Heart left ventricle (tissue), 13 donors: ENCODE measurements around the gene H2BW1.

ENCODE experiments used
- CTCF ChIP-seq, 12 donors: fragments of 200-600 bp; sonication (generic) in 4 of 12; IDR thresholded peaks; one replicate each; pipeline versions ENCODE4 v1.5.0 to v1.8.0; 2018 to 2022; ENCODE audit warnings: antibody characterized with exemption in 12 of 12, mild to moderate bottlenecking in 5 of 12
- POLR2A ChIP-seq, 2 donors: fragments of 450-650 bp; IDR thresholded peaks; one replicate each; pipeline ENCODE4 v1.6.1; 2017; ENCODE audit warnings: antibody characterized with exemption in 2 of 2, mild to moderate bottlenecking in 2 of 2, moderate library complexity in 2 of 2
- donor health status: ischemic (EF 13 %, LVEDD 7.1; RV severe dilation, severe dysfunction).
- donor health status: DM: no; HTN: yes; CAD: no.
- donor health status: DM: no; HTN: no; CAD: no.
- donor health status: ischemic (EF 25% LVEDD 6.9; RV normal size, moderate dysfunction).
- donor health status: ischemic (EF 25% LVEDD 5.7; RV mildly dilated, moderate dysfunction).
- donor health status: ischemic (EF 35%, LVEDD 5.7; RV mildly dilated, moderate dysfunction).
- donor health status: nonischemic (EF 11% LVEDD 7.7; RV severe dilation, severe dysfunction).
- donor health status: DM: yes; HTN: yes; CAD: no.
- donor health status: PGD.
- donor health status: ischemic (EF 29% LVEDD 5.4; RV normal size, mild dysfunction).
- donor health status: nonischemic (EF 23%, LVEDD 6.1; RV moderate dilation, normal function).

DNA sequence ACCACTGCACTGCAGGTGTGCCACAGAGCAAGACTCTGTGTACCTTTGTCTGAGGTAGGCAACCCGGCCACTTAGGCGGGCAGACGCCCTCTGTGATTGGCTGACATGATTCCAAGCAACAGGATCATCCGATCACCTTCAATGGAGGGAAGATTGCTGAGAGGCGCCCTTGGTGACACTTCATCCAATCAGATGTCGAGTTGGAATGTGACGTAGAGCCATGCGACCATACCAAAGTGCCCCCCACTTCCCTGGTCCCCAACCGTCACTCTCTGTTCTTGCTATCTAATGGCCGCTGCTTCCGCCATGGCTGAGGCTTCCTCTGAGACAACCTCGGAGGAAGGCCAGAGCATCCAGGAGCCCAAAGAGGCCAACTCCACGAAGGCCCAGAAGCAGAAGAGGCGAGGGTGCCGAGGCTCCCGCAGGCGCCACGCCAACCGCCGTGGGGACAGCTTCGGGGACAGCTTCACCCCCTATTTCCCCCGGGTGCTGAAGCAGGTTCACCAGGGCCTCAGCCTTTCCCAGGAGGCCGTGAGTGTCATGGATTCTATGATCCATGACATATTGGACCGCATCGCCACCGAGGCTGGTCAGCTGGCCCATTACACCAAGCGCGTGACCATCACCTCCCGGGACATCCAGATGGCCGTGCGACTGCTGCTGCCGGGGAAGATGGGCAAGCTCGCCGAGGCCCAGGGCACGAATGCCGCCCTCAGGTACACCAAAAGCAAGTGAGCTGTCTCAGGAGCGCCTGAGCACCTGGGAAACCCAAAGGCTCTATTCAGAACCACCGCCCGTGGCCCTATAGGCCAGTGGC is 26.4 kb upstream of the H2BW1 start, which contains the start of gene H2BW2:
- TF ChIP-seq POLR2A (IDR thresholded peaks at IDR 0.05) (no peak), CTCF (IDR thresholded peaks at IDR 0.05) (no peak)
